ENCODE data around the gene CYYR1.

The CYYR1 gene

DNA sequence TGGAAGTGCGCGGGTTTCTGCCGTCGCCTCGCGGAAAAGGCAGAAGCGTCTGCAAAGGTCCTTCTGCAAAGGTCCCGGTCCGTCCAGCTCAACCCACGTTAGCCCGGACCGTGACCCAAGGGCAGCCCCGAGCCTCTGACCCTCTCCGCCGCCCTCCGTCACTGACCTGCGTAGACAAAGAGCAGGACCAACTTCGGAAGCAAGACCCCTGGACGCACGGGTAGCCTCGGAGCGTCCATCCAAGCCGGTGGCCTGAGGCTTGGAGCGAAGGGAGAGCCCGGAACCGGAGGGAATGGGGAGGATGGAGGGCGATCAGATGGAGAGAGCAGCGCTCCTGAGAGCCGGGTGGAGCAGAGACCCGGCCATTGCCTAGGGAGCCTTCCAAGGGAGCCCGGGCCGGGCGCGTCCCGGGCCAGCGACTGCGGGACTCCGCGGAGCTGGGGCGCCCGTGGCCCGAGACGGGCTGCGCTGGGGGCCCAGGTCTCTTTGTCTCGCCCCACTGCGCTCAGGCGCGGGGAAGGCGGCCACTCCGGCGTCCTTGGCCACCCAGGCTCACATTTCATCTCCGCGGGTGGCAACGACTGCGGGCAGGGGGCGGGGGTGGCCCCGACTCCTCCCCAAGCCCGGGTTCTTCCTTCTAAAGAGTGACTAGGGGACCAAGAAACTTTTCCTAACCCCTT lies at the start of gene CYYR1:
TSS of gene CYYR1 (minus strand) at position 585 of the 680 bp plus-strand sequence. CDS start at position 239, 346 bp downstream.
- no peak for DNase-seq

DNA sequence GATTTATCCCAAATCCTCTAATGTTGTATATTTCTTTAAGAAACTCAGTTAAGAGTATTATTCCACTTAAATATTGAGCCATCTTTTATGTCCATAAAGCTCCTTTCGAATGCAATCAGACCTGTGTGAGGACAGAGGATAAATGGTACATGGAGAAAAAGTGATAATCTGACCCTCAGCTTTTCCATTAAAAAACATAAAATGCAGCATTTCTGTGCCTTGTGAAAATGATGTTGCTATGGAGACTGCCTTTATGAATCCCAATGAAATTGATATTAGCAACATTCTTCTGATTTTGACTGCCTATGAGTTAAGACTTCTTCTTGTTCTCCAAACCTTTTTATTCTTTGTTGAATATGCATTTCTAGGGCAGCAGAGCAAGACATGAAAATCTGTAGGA lies 44.1 kb upstream of the CYYR1 start:
- DNase-seq = no peak

DNA sequence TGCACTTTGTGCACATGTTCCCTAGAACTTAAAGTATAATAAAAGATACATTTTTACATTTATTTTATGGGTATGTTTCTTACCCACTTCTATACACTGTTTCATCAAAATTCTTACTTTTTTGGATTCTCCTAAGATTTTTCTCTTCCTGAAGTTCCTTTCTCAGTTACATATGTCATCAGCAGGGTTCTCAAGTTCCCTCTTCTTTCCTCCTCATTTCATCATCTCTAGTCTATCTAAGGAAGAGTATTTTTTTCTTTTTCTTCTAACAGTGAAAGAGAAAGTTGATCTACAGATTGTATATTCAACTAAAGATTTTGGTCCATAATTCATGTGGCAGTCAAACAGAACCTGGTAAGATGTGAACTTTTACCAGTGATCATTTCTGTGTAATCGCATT lies 41.2 kb upstream of the CYYR1 start:
- no peak for DNase-seq

DNA sequence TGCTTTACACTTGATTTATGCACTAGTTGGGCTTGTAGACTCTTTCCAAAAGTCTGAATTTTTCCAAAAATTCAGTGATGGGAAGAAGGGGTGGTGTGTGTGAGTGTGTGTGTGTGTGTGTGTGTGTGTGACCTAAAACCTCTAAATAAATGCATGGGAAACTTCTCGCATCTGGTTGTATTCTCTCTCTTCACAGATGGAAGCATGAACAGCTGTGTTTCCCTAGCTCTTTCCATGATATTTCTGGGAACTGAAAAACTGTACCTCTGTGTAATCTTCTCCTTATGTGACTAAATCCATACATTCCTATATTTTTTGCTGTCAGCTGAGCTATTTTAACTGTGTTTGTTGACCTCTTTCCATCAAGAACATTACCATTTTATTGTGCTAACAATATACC lies 26.2 kb upstream of the CYYR1 start:
- no peak for DNase-seq

DNA sequence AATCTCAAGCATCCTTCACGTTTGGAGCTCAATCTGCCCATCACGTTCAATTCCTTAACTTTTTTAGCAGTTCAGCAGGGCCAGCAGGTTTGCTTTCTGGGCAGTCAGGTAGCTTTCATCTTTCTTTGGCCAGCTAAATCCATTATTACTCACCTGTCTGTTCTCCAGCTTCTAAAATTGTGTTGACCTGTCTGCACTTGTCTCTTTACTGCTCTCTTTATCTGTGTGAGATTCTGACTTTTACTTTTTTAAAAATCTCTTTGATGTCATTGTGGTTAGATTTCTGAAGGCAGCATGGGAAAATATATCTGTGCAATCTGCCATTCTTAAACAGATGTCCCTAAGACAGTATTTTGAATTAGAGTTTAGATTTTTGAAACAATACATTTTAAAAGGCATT lies 24.9 kb upstream of the CYYR1 start:
- no peak for DNase-seq

DNA sequence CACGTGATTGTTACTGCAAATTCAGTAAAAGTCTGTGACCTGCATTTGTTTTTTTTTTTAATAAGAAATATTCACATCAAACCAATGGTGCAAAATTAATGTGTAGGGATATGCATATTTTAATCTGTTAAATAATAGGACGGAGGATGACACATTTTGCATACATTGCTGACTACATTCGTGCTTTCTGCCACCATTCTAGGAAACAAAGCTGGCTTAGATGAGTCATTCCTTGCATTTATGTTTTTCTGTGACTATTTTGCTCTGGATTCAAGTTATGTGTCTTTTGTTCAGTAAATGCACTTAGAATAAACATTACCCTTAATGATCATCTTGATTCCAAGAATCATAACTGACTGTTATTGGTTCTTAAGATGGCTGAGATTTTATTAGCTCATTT lies 23.9 kb upstream of the CYYR1 start:
- no peak for DNase-seq

DNA sequence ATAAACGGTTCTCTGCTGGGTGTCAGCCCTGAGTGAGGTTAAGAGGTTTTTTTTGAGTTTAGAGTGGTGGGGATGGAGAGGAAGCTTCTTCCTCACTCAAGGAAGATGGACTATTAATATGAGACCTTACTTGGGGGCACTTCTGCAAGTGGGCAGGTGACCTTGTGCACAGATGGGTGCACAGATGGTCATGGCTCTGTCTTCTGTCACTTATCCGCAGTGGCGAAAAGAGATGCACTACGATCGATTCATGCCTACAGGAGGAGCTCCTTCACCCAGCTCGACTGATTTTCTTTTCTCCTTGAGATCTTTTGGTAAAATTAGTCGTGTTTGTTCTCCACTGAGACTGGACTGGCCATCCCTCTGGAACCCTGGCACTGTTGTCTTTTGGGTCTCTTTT lies 22.9 kb upstream of the CYYR1 start:
- DNase-seq = no peak

DNA sequence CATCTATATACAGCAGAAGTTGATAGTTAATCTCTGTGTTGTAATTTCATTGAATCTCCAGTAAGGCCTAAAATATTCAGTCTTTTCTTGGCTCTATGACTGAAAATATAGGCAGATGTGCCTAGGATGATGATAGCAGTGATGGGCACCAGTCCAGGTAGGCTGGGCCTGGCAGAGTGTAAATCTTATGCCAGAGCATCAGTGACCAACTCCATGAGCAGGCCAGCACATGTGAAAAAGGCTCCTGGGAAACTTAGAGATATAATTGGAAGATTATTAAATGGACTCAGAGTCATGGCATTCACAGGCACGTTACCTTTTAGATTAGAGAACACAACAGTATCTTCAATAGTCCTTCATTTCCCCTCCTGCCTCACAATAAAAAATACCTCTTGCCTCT lies 20.7 kb upstream of the CYYR1 start:
- DNase-seq = no peak

DNA sequence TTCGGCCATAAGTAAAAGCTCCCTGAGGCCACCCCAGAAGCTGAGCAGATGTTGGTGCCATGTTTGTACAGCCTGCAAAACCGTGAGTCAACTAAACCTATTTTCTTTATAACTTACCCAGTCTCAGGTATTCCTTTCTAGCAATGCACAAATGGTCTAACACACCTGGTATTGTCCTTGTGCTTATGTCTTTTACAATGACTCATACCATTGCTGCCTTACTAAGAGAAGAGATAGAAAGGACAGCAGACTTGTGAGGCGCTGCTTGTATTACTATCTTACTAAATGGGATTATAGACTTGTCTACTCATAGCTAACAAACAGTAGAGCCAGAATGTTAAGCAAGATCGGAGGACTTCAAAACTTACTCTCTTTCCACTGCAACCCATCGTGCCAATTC lies 18.5 kb upstream of the CYYR1 start:
- DNase-seq = no peak

DNA sequence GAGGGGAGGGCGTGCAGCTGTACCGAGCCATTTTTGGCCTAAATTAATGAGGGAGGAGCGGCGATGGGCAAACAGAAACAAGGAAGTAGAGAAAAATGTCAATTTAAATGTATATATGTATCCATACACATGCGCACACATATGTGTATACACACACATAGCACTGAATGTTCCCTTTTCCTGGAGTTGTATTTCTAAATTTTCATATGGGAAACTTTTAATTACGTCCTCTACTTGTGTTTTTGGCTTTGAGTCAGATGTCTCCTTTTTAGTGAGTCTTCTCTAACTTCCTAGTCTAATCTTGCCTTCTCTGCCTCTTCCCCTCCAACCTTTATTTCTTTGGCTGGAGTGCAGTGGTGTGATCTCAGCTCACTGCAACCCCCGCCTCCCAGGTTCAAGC lies 15.4 kb upstream of the CYYR1 start:
- no peak for DNase-seq

DNA sequence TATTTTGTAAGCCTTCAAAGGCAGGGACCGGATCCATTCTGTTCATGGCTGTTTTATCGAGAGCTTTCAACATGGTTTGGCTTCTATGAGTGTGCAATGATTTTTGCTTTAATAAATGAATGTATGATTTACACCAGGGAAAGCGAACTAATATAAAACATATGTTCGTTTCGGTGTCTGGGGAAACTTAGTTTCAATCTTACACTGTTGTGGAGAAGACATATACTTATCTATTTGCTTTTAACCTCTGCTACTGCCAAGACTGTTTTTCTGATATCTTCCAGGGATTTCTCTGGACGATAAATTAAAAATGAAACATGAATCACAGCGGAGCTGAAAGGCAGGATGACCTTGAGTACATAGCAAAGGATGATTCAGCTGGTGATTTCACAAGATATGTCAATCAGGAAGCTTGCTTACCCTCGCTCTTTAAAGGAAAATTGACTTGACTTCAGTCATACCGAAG lies 14.7 kb upstream of the CYYR1 start:
- DNase-seq = no peak

DNA sequence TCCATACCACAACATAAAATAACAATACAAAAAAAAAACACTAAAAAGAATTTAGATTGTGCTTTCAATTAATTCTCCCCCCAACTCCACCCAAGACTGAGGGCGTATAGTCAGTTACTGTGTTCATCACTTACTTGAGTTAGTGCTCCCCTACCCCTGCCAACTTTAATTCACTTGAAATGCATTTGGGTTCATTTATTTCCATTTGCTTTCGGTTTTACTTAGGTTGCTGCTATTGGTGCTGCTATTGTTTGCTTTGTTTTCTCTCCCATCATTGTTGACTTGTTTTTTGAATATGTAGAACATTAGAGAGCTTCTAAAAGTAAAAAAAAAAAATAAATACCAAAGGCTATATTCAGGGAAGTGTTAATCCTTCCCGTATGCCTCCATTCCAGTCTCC lies 10.7 kb upstream of the CYYR1 start:
- no peak for DNase-seq

DNA sequence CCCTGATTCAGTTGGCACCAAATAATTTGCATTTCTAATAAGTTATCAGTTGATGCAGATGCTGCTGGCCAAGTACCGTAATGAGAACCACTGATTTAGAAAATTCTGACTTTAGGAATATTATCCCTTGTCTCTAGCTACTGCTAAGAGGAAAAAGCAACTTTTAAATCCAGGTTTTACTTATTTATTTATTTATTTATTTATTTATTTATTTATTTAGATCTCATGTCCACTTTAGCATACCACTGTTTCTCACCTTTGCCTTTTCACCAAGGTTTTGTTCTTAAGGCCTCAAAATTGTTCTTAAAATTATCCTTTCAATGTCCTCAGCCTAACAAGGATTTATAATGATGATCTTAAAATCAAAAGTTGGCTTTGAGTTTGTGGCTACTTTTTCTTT lies 8.7 kb upstream of the CYYR1 start:
- no peak for DNase-seq

DNA sequence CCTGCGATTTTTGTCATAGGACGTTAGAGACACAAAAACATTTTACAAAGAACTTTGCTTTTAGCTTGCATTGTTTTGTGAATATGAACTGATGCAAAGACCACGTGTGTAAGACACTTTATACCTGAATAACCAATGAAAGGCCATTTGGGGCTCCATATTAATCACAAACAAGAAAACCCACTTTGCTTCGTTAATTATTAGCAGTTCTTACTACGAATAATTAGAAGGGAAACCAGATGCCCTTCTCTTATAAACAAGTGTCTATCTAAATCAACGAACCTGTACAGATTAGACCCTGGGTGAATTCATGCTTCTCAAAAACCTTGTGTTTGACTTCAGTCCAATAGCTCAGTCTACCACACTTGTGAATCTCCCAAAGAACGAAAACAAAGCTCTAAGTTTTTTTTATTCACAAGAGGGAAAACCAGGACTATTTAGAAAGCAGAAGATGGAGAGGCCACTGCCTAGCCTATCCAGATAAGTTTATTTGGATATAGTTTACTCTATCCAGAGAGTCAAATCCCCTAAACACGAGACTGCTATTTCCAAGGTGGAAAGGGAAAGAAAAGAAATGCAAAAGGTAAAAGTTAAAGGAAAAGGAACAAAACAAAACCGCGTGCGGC lies 897 bp downstream of the CYYR1 start:
- no peak for DNase-seq

DNA sequence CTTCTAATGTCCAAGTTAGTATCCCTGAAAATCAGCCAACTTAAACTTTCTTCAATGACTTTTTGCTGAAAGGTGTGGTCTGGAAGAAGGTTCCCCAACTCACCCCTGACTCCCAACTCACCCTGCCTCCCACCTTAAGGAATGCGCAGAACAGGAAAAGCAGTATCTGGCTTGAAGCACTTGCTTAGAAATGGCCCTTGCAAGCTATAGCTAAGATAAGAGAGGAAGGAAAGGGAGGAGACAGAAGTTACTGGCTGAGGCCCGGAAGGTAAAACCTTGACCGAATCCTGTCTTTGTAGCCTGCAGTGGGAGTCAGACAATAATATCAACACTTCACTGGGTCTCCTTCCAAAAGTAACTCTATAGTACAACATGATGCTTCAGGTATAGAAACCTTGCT lies 2.9 kb downstream of the CYYR1 start:
- DNase-seq = no peak

DNA sequence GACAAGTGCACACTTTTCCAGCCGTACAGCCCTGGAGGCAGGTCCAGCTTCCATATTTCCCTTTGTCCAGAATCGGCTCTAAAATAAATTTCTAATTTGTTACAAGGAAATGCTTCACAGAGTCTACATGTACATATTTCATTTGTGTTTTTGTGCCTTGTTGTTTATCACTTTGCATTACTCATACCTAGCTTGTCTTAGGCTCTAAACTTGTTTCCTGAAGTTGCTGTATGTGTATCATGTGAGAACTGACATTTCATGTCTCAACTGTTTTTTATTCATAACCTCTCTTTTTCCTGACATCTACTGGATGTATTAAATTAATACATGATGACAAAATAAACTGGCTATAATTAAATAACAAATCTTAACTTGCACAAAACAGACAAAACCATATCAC lies 7.5 kb downstream of the CYYR1 start:
- DNase-seq = no peak

DNA sequence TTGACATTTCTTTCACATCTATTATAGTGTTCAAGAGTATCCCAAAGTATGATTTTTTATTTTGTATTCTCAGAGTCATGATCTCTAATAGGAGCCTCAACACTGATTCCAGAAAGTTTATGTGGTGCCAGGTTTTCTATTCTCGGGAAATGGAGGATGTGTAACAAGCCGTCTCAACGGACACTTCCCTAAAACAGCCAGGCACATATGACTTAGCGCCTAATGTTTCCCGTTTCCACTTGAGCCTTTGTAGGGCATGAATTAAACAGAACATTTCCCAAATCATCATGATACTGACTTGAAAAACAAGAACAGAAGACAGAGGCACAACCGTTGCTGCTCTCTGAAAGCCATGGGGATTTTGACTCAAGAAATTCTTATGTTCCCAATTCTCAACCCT lies 8.0 kb downstream of the CYYR1 start:
- no peak for DNase-seq

DNA sequence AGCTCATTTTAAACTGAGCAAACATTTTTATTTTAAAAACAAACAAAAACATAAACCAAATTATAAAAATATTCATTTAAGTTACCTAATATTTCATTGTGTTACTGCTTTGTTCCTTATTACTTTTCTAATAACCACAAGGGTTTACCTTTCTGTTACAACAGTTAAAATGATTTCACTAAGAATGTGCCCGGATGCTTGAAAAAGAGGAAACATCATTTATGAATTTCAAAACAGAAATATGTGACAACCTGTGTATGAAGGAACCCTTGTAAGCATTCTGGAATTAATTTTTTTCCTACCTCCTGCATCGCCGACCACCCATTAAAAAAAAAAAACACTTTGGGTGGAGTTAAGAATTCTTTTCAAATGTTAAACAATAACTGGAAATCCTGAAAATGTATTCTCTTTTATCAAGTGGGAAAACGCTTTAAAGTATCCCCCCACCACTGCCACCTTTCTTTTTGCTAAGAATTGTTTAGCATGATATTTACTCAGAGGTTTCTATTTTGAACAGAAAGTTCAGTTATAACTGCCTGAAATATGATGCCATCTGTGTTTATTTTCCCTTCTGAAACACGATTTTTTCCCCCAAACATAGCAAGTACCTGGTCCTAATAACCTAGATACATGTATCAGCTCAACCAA lies 9.1 kb downstream of the CYYR1 start:
- DNase-seq = no peak

DNA sequence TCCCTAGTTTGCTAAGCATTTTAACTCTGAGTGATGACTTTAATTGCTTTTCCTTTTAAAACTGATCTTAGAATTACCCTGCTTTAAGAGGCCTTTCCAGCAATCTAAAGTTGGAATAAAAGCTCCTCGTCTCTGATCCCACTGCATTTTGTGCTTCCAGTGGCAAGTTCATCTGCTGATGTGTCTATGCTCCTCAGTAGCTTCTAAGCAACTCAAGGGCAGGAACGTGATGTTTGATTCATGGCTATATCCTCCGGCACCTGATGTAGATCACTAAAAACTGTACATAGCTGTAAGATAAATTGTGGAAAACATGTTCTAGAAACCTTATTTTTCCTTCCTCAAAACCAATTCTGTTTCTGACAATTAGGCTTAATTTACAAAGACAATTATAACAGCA lies 12.5 kb downstream of the CYYR1 start:
- no peak for DNase-seq

DNA sequence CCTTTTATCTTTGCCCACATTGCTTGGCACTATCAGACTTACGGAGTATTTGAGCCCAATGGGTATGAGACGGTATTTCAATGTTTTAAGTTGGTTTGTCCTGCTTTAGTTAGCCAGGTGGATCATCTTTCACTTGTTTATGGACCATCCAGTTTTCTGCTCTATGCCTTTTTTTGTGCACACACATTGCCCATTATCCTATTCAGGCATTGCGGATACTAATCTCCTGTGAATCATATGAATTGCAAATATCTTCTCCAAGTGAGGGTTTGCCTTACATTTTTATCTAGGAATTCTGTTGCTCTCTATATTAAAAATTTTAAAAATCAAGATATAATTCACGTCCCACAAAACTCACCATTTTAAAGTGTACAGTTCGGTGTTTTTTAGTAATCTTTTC lies 14.0 kb downstream of the CYYR1 start:
- DNase-seq = no peak

DNA sequence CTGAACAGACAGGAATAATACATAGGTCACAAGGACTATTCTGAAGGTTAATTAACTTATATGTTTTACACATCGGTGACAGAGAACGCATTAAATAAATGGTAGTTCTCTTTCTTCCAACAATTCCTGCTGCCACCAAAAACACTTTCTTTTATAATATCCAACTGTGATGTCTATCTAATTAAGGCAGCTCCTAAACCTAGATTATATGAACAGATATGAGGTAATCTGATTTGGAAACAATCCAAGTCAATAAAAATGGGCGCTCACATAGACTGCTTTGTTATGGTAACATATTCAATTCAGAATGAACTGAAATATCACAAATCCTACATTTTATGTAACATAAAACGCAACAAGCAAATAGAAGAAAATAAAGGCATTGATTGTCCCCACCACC lies 16.0 kb downstream of the CYYR1 start:
- no peak for DNase-seq

DNA sequence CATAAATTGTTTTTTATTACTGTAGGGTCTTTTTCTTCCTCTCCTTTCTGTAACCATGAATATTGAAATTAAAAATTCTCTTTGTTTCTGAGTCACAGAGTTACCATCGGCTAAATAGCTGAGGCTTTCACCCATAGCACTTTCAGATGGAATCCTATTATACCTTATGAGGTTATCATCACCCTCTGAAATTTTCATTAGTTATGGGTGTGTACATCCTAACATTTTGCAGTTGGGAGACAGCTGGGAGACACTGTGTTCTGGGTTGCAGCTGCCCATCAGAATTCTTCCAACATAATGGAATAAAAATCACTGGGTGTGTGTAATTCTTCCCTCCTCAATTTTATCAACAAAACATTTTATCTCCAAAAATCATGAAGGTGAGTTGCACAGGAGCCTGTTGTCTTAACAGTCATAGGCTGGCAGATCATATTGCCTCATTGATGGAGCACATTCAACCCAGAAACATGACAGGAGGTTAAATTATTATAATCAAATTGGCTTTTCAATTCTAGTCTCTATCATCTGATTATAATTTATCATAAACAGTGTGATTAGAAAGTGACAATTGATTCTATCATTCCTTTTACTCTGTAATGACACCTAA lies 17.4 kb downstream of the CYYR1 start:
- DNase-seq = no peak

DNA sequence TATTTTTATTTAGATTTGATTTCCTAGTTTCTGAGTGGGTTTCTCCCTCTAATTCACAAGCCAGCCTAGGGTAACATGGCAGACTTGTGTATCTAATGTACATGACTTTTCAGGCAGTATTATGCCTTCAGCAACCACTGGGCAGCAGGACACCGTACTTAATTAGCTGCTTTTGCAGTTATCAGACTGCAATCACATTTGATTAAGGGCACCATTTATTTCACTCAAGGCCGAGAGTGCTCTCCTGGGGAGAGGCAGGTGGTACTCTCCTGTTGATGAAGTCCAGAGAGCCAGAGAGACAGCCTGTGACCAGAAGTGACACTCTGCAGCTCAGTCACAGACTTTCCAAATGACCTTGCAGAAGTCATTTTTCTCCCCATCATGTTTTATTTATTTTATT lies 18.7 kb downstream of the CYYR1 start:
- DNase-seq = no peak

DNA sequence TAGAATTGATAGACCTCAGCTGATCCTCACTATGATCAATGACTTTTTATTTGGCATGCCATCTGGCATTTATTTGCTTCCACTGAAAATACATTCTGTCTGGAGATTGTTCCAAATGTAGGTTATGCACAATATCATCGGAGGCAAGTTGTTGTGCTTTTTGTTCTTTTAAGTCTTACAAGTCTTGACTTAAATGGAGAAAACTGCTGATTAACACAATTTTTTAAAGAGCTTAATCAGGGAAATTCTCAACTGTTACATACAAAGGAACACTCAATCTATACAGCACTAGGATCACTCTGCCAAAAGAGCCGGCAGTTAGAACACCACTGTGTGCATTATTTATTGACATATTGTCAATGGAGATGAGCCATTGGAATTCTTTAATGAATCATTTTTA lies 19.2 kb downstream of the CYYR1 start:
- no peak for DNase-seq

All from CD4-positive, alpha-beta T cell treated with Interleukin-6 for 4 hours (primary cell).